Fibroblast of skin of back (primary cell): ENCODE results near the gene TSPYL1.

Experiments used
- DNase-seq: peaks from one replicate; pipeline ENCODE4 v3.0.0-alpha.2; 2013

The TSPYL1 gene

GRCh38 chr6:116256694-116257093, 23.0 kb downstream of the TSPYL1 start:
- DNase-seq: no peak

GRCh38 chr6:116255246-116255800, 24.4 kb downstream of the TSPYL1 start:
- no peak for DNase-seq

GRCh38 chr6:116254297-116255056, 25.3 kb downstream of the TSPYL1 start:
- no peak for DNase-seq

- DNase-seq: peak; percentile 98
Observed at GRCh38 chr6:116253505-116254296, 26.0 kb downstream of the TSPYL1 start, which contains the start of gene TSPYL4. TSS of gene TSPYL4 (minus strand) at chr6:116254075. CDS start at chr6:116254008, 67 bp downstream.

GRCh38 chr6:116253188-116253504, 26.6 kb downstream of the TSPYL1 start:
- no peak for DNase-seq

- peak; percentile 97 for DNase-seq
Observed at GRCh38 chr6:116251568-116252384, 28.0 kb downstream of the TSPYL1 start.

GRCh38 chr6:116248577-116248976, 31.2 kb downstream of the TSPYL1 start:
- DNase-seq: no peak

GRCh38 chr6:116247285-116247684, 32.4 kb downstream of the TSPYL1 start:
- DNase-seq: no peak

GRCh38 chr6:116246089-116246488, 33.6 kb downstream of the TSPYL1 start:
- peak; percentile 69 for DNase-seq

- DNase-seq: no peak
Observed at GRCh38 chr6:116244284-116244683, 35.4 kb downstream of the TSPYL1 start.

GRCh38 chr6:116239856-116240255, 39.9 kb downstream of the TSPYL1 start:
- DNase-seq: no peak

- DNase-seq: no peak
Observed at GRCh38 chr6:116239256-116239655, 40.5 kb downstream of the TSPYL1 start.

- peak; percentile 73 for DNase-seq
Observed at GRCh38 chr6:116238083-116238482, 41.6 kb downstream of the TSPYL1 start.

GRCh38 chr6:116234689-116235088, 45.0 kb downstream of the TSPYL1 start:
- DNase-seq: no peak

GRCh38 chr6:116229287-116229913, 50.3 kb downstream of the TSPYL1 start:
- DNase-seq: peak; percentile 95
